22Rv1 (cell line): ENCODE data around the gene TEX44.

ENCODE experiments used
- H3K27ac ChIP-seq: fragments of 450-650 bp; 2 replicates; pipeline ENCODE4 v1.5.1; 2017
- CTCF ChIP-seq: fragments of 450-650 bp; IDR thresholded peaks from 2 replicates; pipeline ENCODE4 v1.5.1; 2017; ENCODE audit warnings: mild to moderate bottlenecking
- ZFX ChIP-seq: fragments of 450-650 bp; IDR thresholded peaks from 2 replicates; pipeline ENCODE4 v1.6.1; 2017; ENCODE audit warnings: antibody characterized with exemption, borderline replicate concordance

The TEX44 gene

GRCh38 chr2:231601356-231602229 lies 8.9 kb downstream of the TEX44 start:
- TF ChIP-seq ZFX (no peak), CTCF (peak; percentile 94)
- no peak overlapping the region for H3K27ac ChIP-seq

- no peak overlapping the region for H3K27ac ChIP-seq
- TF ChIP-seq ZFX (no peak), CTCF (no peak)
These were observed 10.3 kb downstream of the TEX44 start for GRCh38 chr2:231602859-231603467.

- peak overlapping the region; percentile 65 for H3K27ac ChIP-seq
- TF ChIP-seq CTCF (no peak), ZFX (no peak)
These were observed 11.5 kb downstream of the TEX44 start for GRCh38 chr2:231604101-231604684.

GRCh38 chr2:231604685-231605606 lies 12.3 kb downstream of the TEX44 start:
- TF ChIP-seq CTCF (no peak), ZFX (no peak)
- peak overlapping the region; percentile 65 for H3K27ac ChIP-seq

- H3K27ac ChIP-seq = peak overlapping the region; percentile 65; the same call in 1 of the 2 replicates
- TF ChIP-seq CTCF = no peak
- no peak for TF ChIP-seq ZFX
These were observed 13.0 kb downstream of the TEX44 start for GRCh38 chr2:231605607-231606091.

- H3K27ac ChIP-seq = no peak overlapping the region
- TF ChIP-seq CTCF (no peak), ZFX (no peak)
These were observed 14.3 kb downstream of the TEX44 start for GRCh38 chr2:231606941-231607340.
